T47D (cell line): ENCODE results near the gene BRIX1.

Experiments used
- DNase-seq, 2 experiments: peaks; one replicate each; pipeline versions ENCODE4 v3.0.0 to v3.0.0-alpha.2; 2011 to 2012; ENCODE audit warnings: low read depth in 1 of 2, low spot score in 1 of 2
- JUND ChIP-seq: IDR thresholded peaks from 2 replicates; pipeline ENCODE4 v1.6.1; 2012; ENCODE audit warnings: low read depth
- in situ Hi-C: cut with HindIII; loops from 2 replicates; pipeline ENCODE4 v1.10.0; 2016; ENCODE audit warnings: low sequenced_read_pairs, low pct_unique_long_range_greater_than_20kb

The BRIX1 gene

DNA sequence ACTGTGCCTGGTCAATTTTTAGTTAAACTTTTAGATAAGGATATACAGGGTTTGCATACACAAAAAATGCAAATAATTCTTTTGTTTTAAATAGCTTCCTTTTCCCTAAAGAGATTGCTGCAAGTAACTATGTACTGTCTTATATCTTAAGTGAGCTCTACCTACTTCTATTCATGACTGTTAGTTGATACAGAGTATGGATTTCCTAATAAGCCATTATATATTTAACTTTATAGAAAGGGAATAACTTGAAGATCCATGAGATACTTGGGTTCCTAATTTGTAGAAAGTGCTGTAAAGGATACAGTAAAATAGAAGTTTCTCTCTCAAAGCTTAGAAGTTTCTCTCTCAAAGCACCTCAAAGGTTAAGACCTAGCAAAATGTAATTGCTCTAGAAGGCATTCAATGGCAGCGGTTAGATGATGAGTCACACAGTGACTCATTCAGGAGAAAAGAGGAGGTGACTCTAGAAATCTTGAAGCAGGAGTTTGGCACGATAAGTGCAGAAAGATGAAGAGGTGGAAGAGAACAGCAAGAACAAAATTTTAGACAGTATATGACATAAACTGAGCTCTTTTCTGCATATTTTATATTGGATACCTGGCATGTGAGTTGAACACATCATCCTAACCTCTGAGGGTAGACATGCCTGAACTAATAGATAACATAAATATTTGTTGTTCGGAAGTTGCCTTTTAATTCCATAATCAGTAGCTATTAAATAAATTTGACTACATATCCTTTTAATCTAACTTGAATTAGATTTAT lies 8.4 kb downstream of the BRIX1 start:
- DNase-seq = peak in 1 of 2 experiments; percentile 51
- TF ChIP-seq JUND = 0 out of 2 replicates have a peak, but pooled peaks have one; percentile 19
- in situ Hi-C loops = no loop called here

- no peak for TF ChIP-seq JUND
- in situ Hi-C loops = no loop called here
- DNase-seq = no peak
Observed at GRCh38 chr5:34924462-34924765, 8.9 kb downstream of the BRIX1 start.

DNA sequence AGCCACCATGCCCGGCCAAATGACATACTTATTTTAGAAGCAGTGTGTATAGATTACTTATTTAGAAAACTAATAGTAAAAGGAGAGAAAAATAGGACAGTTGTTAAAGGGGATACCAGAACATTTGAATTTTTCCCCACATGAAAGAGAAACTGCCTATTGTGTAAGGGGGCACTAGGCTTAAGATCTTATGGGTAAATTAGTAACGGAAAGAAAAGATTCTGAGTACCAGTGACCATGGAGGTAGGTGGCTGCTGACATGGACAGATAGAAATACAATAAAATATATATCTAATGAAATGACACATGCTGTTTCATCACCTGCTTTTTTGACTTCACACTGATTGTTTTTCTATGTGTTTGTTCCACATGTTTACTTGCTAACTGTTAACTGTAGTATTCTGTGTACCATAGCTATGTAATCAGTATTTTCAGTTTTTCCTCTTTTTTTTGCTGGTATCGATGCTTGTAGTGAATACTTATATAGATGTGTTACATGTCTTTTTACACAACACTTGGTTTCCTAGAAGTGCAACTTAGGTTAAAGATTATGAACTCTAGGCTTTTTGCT lies 10.9 kb downstream of the BRIX1 start:
- DNase-seq = no peak
- in situ Hi-C loops = no loop called here
- no peak for TF ChIP-seq JUND

- DNase-seq = no peak
- TF ChIP-seq JUND = no peak
- in situ Hi-C loops = no loop called here
Observed at GRCh38 chr5:34927785-34928184, 12.3 kb downstream of the BRIX1 start.

DNA sequence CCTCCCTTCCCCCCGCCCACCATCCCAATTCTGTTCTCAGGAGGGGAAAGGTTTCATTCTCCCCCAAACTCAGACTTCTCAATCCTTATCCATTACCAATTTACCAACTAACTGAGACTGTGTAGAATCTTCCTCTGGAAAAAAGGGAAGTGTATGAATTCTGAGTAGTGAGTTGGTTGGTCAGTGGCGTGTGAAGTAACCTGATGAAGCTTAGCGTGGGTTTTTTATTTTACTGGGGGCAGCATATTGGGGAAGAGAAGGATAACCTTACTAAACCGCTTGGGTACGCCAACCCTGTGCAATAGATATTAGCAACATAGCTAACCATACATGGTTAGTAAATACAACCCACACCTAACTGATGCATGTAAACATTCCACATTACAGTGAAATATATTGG lies 12.8 kb downstream of the BRIX1 start:
- no peak for DNase-seq
- no peak for TF ChIP-seq JUND
- in situ Hi-C loops = no loop called here

DNA sequence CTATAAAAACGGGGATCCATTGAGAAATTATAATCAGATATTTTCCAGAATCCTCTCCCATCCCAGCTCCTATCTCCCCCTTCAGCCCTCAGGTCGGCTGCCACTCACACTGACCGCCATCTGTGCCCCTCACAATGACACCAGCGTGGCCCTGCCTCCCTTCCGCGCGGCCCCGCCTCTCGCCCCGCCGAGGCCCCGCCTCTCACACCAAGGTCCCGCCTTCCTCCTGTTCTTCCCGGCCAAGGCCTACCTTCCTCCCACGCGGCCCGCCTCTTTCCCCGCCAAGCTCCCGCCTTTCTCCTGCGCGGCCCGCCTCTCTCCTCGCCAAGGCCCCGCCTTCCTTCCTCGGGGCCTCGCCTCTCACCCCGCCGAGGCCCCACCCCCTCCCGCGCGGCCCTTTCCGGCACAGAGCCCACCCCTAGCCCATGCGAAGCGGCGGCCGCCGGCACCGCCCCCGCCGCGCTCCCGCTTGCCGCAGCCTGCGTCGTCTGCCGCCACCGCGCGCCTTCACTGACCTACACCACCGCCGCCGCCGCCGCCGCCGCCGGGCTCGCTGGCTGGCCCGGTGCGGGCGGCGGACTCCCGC lies 13.7 kb downstream of the BRIX1 start, which contains the start of gene DNAJC21:
DNAJC21 (plus strand) TSS at position 426 of the 586 bp plus-strand sequence. CDS start 261 bp downstream, outside the sequence.
- DNase-seq = peak; percentile 91 to 98
- no peak for TF ChIP-seq JUND
- in situ Hi-C loops = no loop called here

- TF ChIP-seq JUND = no peak
- DNase-seq = peak; percentile 76 to 95
- in situ Hi-C loops = no loop called here
Observed at GRCh38 chr5:34929720-34930461, 14.4 kb downstream of the BRIX1 start.

GRCh38 chr5:34930462-34930844 lies 14.9 kb downstream of the BRIX1 start:
- DNase-seq = no peak
- TF ChIP-seq JUND = no peak
- in situ Hi-C loops = no loop called here

DNA sequence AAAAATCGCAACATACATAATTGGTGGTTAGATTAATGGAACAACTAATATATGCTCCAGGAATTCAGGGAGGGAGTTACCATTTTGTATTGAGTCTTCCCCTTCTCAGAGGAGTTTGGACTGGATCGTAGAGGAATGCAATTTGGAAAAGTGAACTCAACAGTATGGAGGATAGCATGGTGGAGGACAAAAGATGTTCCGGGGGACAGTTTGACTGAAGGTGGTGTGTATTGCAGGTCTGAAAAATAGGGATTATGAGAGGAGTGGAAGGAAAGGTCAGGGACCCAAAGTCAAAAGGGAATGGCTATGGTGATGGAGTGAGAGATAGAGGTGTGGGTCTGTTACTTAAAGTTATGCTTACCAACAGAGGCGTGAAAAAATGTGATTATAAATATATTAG lies 15.4 kb downstream of the BRIX1 start:
- TF ChIP-seq JUND = no peak
- in situ Hi-C loops = no loop called here
- no peak for DNase-seq

DNA sequence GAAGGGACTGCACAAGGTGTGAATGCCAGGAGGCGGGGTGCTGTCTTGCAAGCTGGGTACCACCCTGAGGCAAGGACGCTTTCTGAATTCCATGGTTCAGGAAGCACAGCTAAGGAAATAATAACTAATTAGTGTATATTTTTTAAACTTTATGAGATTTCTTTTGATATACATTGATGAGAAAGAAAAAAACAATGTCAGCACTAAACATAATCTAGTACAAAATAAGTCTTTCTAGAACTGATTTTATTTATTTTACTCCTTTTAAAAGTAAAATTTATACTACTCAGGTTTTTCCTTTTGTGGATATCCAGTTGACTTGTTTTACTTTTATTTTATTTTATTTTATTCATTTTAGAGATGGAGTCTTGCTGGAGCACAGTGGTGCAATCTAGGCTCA lies 17.4 kb downstream of the BRIX1 start:
- DNase-seq = no peak
- TF ChIP-seq JUND = no peak
- in situ Hi-C loops = no loop called here

DNA sequence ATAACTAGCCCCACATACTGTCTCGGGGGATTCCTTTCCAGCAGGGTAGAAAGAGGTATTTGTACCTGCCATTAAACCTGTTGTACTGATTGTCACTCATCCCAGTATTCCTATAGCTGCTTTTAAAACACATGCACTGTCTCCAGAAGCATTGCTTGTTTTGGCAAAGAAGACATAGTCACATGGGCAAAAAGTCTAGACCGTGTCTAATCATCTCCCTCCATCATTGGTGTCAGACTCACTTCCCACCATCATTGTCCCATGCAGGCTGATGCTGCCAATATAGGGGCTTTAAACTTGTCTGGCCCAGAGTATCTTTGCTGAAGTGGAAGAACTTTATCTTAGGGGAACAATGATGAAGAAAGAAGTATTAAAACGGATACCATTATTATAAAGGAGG lies 26.4 kb downstream of the BRIX1 start:
- in situ Hi-C loops = no loop called here
- no peak for DNase-seq
- no peak for TF ChIP-seq JUND

DNA sequence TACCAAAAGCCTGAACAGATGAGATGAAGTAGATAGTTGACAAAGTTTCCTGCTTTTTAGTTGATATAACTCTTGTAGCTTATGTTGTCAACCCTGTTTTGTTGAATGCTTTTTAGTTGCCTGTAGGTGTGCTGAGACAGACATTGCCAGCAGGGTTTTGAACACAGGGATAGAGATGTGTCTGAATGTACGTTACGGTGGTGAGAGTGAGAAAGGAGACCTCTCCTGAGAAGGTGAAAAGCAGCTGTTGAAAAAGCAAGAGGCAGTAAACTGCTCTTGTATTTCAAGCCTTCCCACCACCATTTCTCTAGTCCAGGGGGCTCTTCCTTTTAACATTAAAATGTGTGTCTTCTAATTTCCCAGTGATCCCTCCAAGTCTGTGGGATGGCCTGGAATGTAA lies 28.5 kb downstream of the BRIX1 start:
- no peak for TF ChIP-seq JUND
- no peak for DNase-seq
- in situ Hi-C loops = no loop called here

- no peak for TF ChIP-seq JUND
- DNase-seq = no peak
- in situ Hi-C loops = no loop called here
Observed at GRCh38 chr5:34944460-34945047, 29.0 kb downstream of the BRIX1 start.
